Adipose tissue (tissue), 3 donors: ENCODE data around the gene CSN1S1. TPM values are rescaled to one million over a fixed set of nuclear protein-coding genes. Genes with fewer than 3 reads are reported as not detected.

Experiments used
- H3K27ac ChIP-seq: one replicate; pipeline ENCODE4 v1.5.1; 2013; ENCODE audit warnings: low read depth, low read length
- WGBS, 3 donors: extraction: QIAGEN DNeasy Blood & Tissue Kit; methylation state at CpG; one replicate each; pipeline ENCODE4 v1.1.7; 2013; 5-methylcytosine and 5-hydroxymethylcytosine counted together
- polyA plus RNA-seq, 3 donors: library from polyadenylated mRNA; stranded (reverse); fragments of 200-250 nt; gene quantifications; one replicate each; pipeline ENCODE4 v1.2.3, GENCODE V29; 2013
- donor health status: healthy with polysubstance abuse.
- donor health status: Bipolar disorder and iron deficiency.
- donor health status: healthy.

Gene CSN1S1
- polyA plus RNA-seq, 3 donors = 0.35 to 12.7 (median 8.1) TPM

DNA sequence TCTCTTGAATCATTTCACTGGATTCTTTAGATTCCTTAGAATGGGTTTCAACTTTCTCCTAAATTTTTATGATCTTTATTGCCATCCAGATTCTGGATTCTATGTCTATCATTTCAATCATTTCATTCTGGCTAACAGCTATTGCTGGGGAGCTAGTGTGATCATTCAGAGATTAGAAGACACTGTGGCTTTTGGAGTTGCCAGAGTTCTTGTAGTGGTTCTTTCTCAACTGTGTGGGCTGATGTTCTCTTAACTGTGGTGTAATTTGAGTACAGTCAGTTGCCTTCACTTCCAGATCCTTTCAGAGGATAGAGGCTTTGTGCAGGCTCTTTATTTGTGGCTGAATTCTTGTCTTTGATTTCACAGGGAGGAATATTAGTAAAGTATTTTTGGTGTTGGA lies 46.7 kb downstream of the CSN1S1 start:
- no peak overlapping the region for H3K27ac ChIP-seq

DNA sequence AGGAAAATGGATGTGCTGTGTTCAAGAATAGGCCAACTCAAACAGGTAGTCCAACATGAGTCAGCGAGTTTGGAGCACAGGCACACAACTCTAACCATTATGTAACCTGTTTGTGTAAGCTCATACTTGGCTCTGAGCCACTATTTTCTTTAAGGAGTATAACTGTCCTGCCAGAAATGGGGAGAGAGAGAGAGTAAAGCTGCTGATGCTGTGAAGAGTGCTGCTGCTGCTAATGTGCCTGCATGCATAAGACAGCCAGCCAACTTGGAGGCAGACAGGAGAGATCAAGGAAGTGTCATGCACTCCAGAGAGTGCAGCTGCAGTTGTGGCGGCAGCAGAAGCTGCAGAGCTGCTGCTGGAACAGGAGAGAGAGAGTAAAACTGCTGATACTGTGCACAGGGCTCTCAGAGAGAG lies 53.2 kb downstream of the CSN1S1 start:
- H3K27ac ChIP-seq = no peak overlapping the region
- WGBS, 3 donors = 19 to 43% (median 43%) methylated on average over 2 of the region's 2 CpGs

DNA sequence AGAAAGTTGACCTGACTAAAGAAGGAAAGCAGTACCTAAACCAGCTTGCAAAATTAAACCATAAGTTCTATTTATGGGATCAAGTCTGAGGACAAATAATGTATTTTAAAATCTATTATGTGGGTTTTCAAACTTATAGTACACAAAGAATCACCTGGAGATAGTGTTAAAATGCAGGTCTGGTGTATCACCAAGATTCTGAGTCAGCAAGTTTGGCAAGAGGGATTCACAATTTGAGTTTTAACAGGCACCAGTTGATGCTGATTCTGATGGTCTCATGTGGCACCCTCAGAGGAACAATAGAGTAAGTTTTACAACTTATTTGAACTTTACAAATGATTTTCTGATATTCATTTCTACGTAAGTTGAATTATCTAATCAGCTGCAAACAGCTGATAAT lies 55.8 kb downstream of the CSN1S1 start:
- H3K27ac ChIP-seq = no peak overlapping the region
- 60 to 83% (median 80%) methylated on average over 1 of the region's 1 CpG for WGBS, 3 donors

GRCh38 chr4:69991016-69991415 lies 60.1 kb downstream of the CSN1S1 start:
- 79 to 89% (median 81%) methylated on average over 4 of the region's 4 CpGs for WGBS, 3 donors

GRCh38 chr4:69994782-69995181 lies 63.9 kb downstream of the CSN1S1 start:
- H3K27ac ChIP-seq = no peak overlapping the region
- 76 to 86% (median 80%) methylated on average over 5 of the region's 5 CpGs for WGBS, 3 donors

More at GRCh38 chr4:69991016-69991415, 60.1 kb downstream of the CSN1S1 start:
- no peak overlapping the region for H3K27ac ChIP-seq

DNA sequence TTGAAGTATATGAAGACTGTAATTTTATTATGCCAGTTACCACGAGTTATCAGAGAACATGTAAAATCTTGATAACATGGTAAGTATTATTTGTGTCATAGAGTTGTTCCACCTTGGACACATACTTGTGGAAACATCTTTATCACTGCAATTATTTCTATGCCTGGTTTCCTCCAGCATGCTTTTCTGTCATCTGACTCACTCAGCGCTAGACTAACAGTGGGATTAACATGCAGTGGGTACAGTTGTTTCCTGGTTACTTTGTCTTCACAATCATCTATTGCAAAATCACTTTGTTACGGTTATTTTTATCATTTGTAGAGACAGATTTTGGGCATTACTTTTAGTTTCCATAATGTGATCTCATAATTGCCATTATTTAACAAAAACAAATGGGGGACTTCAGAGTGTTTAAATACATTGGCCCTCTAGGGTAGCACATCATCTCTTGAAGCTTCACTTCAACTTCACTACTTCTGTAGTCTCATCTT lies 64.7 kb downstream of the CSN1S1 start, which contains the start of gene STATH:
TSS of gene STATH (plus strand) at position 441 of the 491 bp plus-strand sequence. CDS start 2,472 bp downstream, outside the sequence.
- no peak within 1 kb of the TSS for H3K27ac ChIP-seq
- WGBS, 3 donors = 72 to 82% (median 78%) methylated on average over 3 of the region's 3 CpGs

Other genes with a start within 250 kb of the CSN1S1 start
- 1 to 10 TPM in 2 of 3 donors, under 1 TPM in 1; 0.26 to 5.4 (median 2.8) TPM for gene SULT1B1, start 170.4 kb upstream of the CSN1S1 start, polyA plus RNA-seq
- under 1 TPM in 1 of 3 donors, not detected in 2; 0.10 TPM for gene SULT1E1, start 70.9 kb upstream of the CSN1S1 start, polyA plus RNA-seq
- gene CSN2, start 34.7 kb downstream of the CSN1S1 start, polyA plus RNA-seq = not detected
- gene STATH, start 64.9 kb downstream of the CSN1S1 start, polyA plus RNA-seq = not detected
- gene HTN3, start 97.4 kb downstream of the CSN1S1 start, polyA plus RNA-seq = not detected
- gene HTN1, start 119.4 kb downstream of the CSN1S1 start, polyA plus RNA-seq = not detected
- gene PRR27, start 223.2 kb downstream of the CSN1S1 start, polyA plus RNA-seq = not detected